ENCODE results near the gene GGT5.
"Not testable (repeated sequence)": the region's sequence is repeated elsewhere in the genome, so short reads cannot be mapped to it uniquely, and the experiment has no call there.

The GGT5 gene

DNA sequence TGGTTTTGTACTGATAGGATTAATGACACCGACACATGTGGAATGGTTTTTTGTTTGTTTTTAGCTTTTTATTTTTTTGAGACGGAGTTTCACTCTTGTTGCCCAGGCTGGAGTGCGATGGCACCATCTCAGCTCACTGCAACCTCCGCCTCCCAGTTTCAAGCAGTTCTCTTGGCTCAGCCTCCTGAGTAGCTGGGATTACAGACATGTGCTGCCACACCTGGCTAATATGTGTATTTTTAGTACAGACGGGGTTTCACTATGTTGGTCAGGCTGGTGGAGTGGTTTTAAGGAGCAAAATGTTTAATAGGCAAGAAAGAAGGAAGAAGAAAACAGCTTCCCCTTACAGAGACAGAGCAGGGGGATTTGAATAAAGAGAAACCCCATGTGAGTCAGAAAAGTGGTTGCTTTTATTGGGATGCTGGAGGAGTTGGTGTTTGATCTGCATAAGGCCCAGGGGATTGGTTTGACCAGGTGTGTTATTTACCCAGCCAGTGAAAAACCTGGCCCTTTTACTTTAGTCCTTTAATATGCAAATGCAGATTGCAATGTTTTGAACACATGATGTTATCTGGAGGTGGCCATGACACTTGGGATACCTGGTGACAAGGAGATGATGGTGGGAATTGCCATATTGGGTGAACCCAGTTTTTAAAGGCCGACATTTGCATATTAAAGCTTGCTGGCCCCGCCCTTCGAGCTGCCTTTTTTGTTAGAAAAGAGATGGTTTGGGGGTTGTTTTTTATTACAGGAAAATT lies 39.3 kb downstream of the GGT5 start:
- TF ChIP-seq, protein P1, sequence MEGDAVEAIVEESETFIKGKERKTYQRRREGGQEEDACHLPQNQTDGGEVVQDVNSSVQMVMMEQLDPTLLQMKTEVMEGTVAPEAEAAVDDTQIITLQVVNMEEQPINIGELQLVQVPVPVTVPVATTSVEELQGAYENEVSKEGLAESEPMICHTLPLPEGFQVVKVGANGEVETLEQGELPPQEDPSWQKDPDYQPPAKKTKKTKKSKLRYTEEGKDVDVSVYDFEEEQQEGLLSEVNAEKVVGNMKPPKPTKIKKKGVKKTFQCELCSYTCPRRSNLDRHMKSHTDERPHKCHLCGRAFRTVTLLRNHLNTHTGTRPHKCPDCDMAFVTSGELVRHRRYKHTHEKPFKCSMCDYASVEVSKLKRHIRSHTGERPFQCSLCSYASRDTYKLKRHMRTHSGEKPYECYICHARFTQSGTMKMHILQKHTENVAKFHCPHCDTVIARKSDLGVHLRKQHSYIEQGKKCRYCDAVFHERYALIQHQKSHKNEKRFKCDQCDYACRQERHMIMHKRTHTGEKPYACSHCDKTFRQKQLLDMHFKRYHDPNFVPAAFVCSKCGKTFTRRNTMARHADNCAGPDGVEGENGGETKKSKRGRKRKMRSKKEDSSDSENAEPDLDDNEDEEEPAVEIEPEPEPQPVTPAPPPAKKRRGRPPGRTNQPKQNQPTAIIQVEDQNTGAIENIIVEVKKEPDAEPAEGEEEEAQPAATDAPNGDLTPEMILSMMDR (IDR thresholded peaks at IDR 0.05; ENCODE audit: low read depth, low read length, missing control alignments) = no peak
- DNase-seq (ENCODE audit: low read depth) = no peak
- H3K4me3 ChIP-seq (ENCODE audit: low read depth, low read length) = no peak overlapping the region

DNA sequence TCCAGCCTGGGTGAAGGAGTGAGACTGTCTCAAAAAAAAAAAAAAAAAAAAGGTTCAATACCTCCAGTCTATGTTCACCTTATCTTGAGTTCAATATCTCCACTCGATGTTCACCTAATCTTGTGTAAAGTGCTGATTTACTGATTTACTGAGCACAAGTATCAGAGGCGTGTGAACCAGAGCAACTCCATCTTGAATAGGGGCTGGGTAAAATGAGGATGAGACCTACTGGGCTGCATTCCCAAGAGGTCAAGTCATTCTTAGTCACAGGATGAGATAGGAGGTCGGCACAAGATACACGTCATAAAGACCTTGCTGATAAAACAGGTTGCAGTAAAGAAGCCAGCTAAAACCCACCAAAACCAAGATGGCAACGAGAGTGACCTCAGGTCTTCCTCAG lies 41.0 kb downstream of the GGT5 start:
- not testable (repeated sequence) for DNase-seq (ENCODE audit: low read depth); H3K4me3 ChIP-seq (ENCODE audit: low read depth, low read length)

DNA sequence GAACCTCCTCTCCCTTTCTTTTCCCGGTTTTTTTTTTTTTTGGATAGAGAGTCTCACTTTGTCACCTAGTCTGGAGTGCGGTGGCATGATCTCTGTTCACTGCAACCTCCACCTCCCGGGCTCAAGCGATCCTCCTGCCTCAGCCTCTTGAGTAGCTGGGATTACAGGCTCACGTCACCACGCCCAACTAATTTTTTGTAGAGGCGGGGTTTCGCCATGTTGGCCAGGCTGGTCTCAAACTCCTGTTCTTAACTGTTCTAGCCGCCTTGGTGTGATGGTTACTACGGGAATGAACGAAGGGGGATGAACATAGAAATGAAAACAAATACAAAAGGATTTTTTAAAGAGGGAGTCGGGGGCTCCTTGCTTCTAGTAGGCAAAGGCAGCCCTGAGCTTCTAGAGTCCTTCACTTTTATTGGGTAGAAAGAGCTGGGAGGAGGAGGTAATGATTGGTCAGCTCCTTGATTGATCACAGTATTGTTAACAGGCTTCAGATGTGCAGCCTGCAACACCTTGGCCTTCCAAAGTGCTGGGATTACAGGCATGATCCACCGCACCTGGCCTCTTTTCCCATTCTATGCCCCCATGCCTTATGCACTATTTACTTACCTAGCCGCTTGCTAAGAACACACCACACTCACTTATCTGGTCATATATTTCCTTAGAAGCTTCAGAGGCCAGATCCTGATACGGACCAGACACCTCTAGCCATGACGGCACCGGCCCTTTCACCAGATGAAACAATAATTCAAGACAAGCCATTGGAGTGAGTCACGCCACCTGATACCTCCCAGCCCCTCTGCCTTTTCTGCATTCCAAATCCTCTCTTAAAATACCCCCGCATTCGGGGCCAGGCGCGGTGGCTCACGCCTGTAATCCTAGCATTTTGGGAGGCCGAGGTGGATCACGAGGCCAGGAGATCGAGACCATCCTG lies 42.9 kb downstream of the GGT5 start:
- TF ChIP-seq, protein P1 (IDR thresholded peaks at IDR 0.05; ENCODE audit: low read depth, low read length, missing control alignments) = no peak
- H3K4me3 ChIP-seq (ENCODE audit: low read depth, low read length) = no peak overlapping the region
- no peak for DNase-seq (ENCODE audit: low read depth)

DNA sequence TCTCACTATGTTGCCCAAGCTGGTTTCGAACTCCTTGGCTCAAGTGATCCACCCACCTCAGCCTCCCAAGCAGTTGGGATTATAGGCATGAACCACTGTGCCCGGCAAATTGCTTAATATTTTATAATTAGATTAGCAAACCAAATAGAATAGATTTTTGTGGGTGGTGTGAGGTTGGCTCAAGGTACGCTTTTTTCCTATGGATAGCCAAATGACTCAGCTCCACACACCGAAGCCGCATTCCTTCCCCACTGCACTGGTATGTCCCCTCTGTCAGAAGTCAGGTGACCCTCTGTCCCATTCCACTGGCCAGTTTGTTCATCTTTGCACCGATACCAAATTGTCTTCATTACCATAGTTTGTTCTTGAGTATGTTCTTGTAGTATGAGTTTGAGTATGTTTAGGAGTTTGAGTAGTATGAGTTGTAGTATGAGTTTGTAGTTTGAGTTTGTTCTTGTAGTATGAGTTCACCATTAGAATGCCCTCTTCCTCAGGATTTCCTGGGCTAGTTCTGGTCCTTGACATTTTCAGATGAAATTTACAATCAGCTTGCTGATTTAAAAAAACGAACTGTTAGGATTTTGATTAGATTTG lies 44.2 kb downstream of the GGT5 start:
- no peak overlapping the region for H3K4me3 ChIP-seq (ENCODE audit: low read depth, low read length)
- no peak for DNase-seq (ENCODE audit: low read depth)
- TF ChIP-seq, protein P1 (IDR thresholded peaks at IDR 0.05; ENCODE audit: low read depth, low read length, missing control alignments) = no peak

DNA sequence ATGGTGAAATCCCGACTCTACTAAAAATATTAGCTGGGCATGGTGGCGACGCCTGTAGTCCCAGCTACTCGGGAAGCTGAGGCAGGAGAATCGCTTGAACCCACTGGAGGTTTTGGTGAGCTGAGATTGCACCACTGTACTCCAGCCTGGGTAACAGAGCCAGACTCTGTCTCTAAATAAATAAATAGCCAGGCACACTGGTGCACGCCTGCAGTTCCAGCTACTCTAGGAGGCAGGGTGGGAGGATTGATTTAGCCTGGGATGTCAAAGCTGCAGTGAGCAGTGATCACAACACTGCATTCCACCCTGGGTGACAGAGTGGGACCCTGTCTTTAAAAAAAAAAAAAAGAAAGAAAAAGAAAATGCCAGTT lies 46.2 kb downstream of the GGT5 start:
- TF ChIP-seq, protein P1 (IDR thresholded peaks at IDR 0.05; ENCODE audit: low read depth, low read length, missing control alignments) = no peak
- DNase-seq (ENCODE audit: low read depth) = no peak
- no peak overlapping the region for H3K4me3 ChIP-seq (ENCODE audit: low read depth, low read length)

DNA sequence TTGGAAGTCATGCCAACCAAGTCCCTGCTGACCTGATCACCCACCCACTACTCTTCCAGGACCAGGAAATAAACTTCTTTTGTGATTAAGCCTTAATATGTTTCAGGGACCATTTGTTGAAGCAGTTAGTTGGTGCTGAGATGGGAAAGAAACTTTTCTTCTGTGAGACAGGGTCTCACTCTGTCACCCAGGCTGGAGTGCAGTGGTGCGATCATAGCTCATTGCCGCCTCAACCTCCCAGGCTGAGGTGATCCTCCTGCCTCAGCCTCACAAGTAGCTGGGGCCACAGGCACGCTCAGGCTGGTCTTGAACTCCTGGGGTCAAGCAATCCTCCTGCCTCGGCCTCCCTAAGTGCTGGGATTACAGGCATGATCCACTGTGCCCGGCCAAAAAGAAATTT lies 53.0 kb downstream of the GGT5 start:
- TF ChIP-seq, protein P1 (IDR thresholded peaks at IDR 0.05; ENCODE audit: low read depth, low read length, missing control alignments) = no peak
- DNase-seq (ENCODE audit: low read depth) = no peak

DNA sequence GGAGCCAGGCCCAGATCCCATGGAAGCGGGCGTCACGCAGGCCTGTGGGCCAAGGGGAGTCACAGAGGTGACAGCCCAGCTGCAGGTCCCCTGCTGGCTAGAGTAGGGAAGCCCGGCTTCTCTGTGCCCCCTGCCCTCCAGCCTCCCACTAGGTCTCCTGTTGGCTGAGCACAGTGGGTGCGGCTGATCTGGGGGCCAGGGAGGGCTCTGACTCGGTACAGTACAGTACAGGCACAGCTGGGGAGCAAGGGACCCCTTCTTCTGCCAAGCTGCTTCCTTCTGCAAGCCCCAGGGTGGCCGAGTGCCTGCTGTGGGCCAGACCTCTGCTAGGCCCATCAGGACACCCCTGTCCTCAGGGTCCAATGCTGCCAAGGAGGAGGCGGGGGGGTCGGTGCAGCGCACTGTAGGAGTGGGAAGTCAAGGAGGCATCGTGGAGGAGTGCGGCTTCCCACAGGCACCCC lies 53.5 kb downstream of the GGT5 start:
- H3K4me3 ChIP-seq (ENCODE audit: low read depth, low read length) = no peak overlapping the region
- TF ChIP-seq, protein P1 (IDR thresholded peaks at IDR 0.05; ENCODE audit: low read depth, low read length, missing control alignments) = no peak
- DNase-seq (ENCODE audit: low read depth) = no peak

More for the DNA sequence above, 53.0 kb downstream of the GGT5 start:
- no peak overlapping the region for H3K4me3 ChIP-seq (ENCODE audit: low read depth, low read length)

Measured in GM12864 (cell line).